PC-9 (cell line): ENCODE results near the gene CDYL2. TPM values are rescaled to one million over a fixed set of nuclear protein-coding genes. Genes with fewer than 3 reads are reported as not detected.

Experiments used
- BruUV-seq: library from RNA; stranded (reverse); fragments of 400-500 nt; replicated peaks from 2 replicates; lab custom pipeline; 2021; lab: Mats Ljungman, UMichigan
- CTCF ChIA-PET: fragments of 300-600 bp; sonication (Branson Sonifier 250); formaldehyde crosslinking; loops from one replicate; lab custom pipeline; 2022; ENCODE audit warnings: antibody characterized with exemption; lab: Charles Lee
- POLR2A ChIA-PET: fragments of 300-600 bp; sonication (Branson Sonifier 250); formaldehyde crosslinking; loops from one replicate; lab custom pipeline; 2022; ENCODE audit warnings: antibody characterized with exemption; ENCODE audit not compliant: unreplicated experiment; lab: Charles Lee
- DNase-seq, 2 experiments: peaks; one replicate each; pipeline versions ENCODE4 v3.0.0 to v3.0.0-alpha.2; 2015 to 2022; ENCODE audit warnings: mixed read lengths in 1 of 2
- H2AFZ ChIP-seq: fragments of 200-600 bp; sonication (generic); 2 replicates; pipeline ENCODE4 v1.8.1; 2017; ENCODE audit warnings: antibody characterized with exemption
- H3F3A ChIP-seq: fragments of 200-600 bp; sonication (generic); 2 replicates; pipeline ENCODE4 v1.8.1; 2017; ENCODE audit warnings: antibody characterized with exemption, mild to moderate bottlenecking, low read depth; ENCODE audit not compliant: insufficient read depth
- H3K27ac ChIP-seq: fragments of 200-600 bp; sonication (generic); 2 replicates; pipeline ENCODE4 v1.6.1; 2016; ENCODE audit warnings: mixed run types
- H3K27me3 ChIP-seq: fragments of 200-600 bp; sonication (generic); 2 replicates; pipeline ENCODE4 v1.6.1; 2016; ENCODE audit warnings: low read depth, mixed run types; ENCODE audit not compliant: insufficient read depth
- H3K36me3 ChIP-seq: fragments of 200-600 bp; sonication (generic); 2 replicates; pipeline ENCODE4 v1.6.1; 2016; ENCODE audit warnings: low read depth, mixed run types
- H3K4me1 ChIP-seq: fragments of 200-600 bp; sonication (generic); replicated peaks from 2 replicates; pipeline ENCODE4 v1.6.1; 2016; ENCODE audit warnings: mixed run types; ENCODE audit not compliant: insufficient read depth
- H3K4me2 ChIP-seq: fragments of 200-600 bp; sonication (generic); 2 replicates; pipeline ENCODE4 v1.6.1; 2017; ENCODE audit warnings: mixed run types
- H3K4me3 ChIP-seq: fragments of 200-600 bp; sonication (generic); 2 replicates; pipeline ENCODE4 v1.6.1; 2016; ENCODE audit warnings: mixed run types
- H3K79me2 ChIP-seq: fragments of 200-600 bp; sonication (generic); 2 replicates; pipeline ENCODE4 v1.6.1; 2017; ENCODE audit warnings: low read depth, mixed run types
- H3K9me2 ChIP-seq: fragments of 200-600 bp; sonication (generic); 2 replicates; pipeline ENCODE4 v1.8.1; 2017; ENCODE audit warnings: mild to moderate bottlenecking; ENCODE audit not compliant: insufficient read depth
- H3K9me3 ChIP-seq: fragments of 200-600 bp; sonication (generic); 2 replicates; pipeline ENCODE4 v1.8.1; 2016; ENCODE audit warnings: low read depth; ENCODE audit not compliant: insufficient read depth
- H4K20me1 ChIP-seq: fragments of 200-600 bp; sonication (generic); 2 replicates; pipeline ENCODE4 v1.8.1; 2017; ENCODE audit not compliant: insufficient read depth
- CTCF ChIP-seq: fragments of 200-600 bp; sonication (generic); conservative IDR thresholded peaks from 2 replicates; pipeline ENCODE4 v1.6.1; 2017; ENCODE audit warnings: mixed run types, antibody characterized with exemption, mild to moderate bottlenecking, moderate library complexity
- EZH2 ChIP-seq: fragments of 200-600 bp; sonication (generic); IDR thresholded peaks from 2 replicates; pipeline ENCODE4 v1.8.0; 2017; ENCODE audit warnings: antibody characterized with exemption, low read depth
- intact Hi-C: fragments of 100-400 bp; cut with micrococcal nuclease; formaldehyde crosslinking; loops from one replicate; pipeline ENCODE4 v1.10.0; 2022; ENCODE audit not compliant: unreplicated experiment
- total RNA-seq: library from RNA; stranded (reverse); gene quantifications from 2 replicates; pipeline ENCODE4 v1.2.3, GENCODE V29; 2021

CDYL2 gene
- total RNA-seq, 1 experiment from 2014 or later, result 3.3 TPM

GRCh38 chr16:80684136-80684765, 120.1 kb downstream of the CDYL2 start:
- no peak overlapping the region for H3K4me3 ChIP-seq
- no peaks in the 10 kb centered on the region for H3K36me3 ChIP-seq
- no peaks in the 10 kb centered on the region for H3K9me3 ChIP-seq
- H3K4me1 ChIP-seq, result no peaks in the 10 kb centered on the region
- ChIA-PET CTCF (no interaction called here), POLR2A (no interaction called here)
- H3F3A ChIP-seq, result no peaks in the 10 kb centered on the region
- H3K4me2 ChIP-seq, result no peak overlapping the region
- no peaks in the 10 kb centered on the region for H4K20me1 ChIP-seq
- H3K27ac ChIP-seq, result no peak overlapping the region
- H3K9me2 ChIP-seq, result no peaks in the 10 kb centered on the region
- H3K79me2 ChIP-seq, result no peaks in the 10 kb centered on the region
- DNase-seq, result no peak
- intact Hi-C loops, result no loop called here
- BruUV-seq, result no TSS peak
- no peak overlapping the region for H2AFZ ChIP-seq
- TF ChIP-seq CTCF (no peak), EZH2 (no peak)
- H3K27me3 ChIP-seq, result peaks cover 41% of the 10 kb centered on the region

GRCh38 chr16:80683646-80684045, 120.8 kb downstream of the CDYL2 start:
- peaks cover 41% of the 10 kb centered on the region for H3K27me3 ChIP-seq
- no peak overlapping the region for H3K27ac ChIP-seq
- no peaks in the 10 kb centered on the region for H3K36me3 ChIP-seq
- ChIA-PET CTCF (no interaction called here), POLR2A (no interaction called here)
- intact Hi-C loops, result no loop called here
- H3K4me1 ChIP-seq, result no peaks in the 10 kb centered on the region
- no peaks in the 10 kb centered on the region for H3K9me2 ChIP-seq
- no peak overlapping the region for H2AFZ ChIP-seq
- no peaks in the 10 kb centered on the region for H4K20me1 ChIP-seq
- no peak overlapping the region for H3K4me2 ChIP-seq
- BruUV-seq, result no TSS peak
- no peak for DNase-seq
- no peaks in the 10 kb centered on the region for H3F3A ChIP-seq
- H3K4me3 ChIP-seq, result no peak overlapping the region
- no peaks in the 10 kb centered on the region for H3K79me2 ChIP-seq
- H3K9me3 ChIP-seq, result no peaks in the 10 kb centered on the region
- TF ChIP-seq EZH2, result no peak
- TF ChIP-seq CTCF, result no peak

GRCh38 chr16:80682421-80683070, 121.9 kb downstream of the CDYL2 start:
- H3F3A ChIP-seq, result no peaks in the 10 kb centered on the region
- TF ChIP-seq EZH2, result no peak
- TF ChIP-seq CTCF, result no peak
- H3K36me3 ChIP-seq, result no peaks in the 10 kb centered on the region
- peaks cover 41% of the 10 kb centered on the region for H3K27me3 ChIP-seq
- ChIA-PET POLR2A (no interaction called here), CTCF (no interaction called here)
- H3K4me1 ChIP-seq, result no peaks in the 10 kb centered on the region
- H2AFZ ChIP-seq, result no peak overlapping the region
- H3K4me3 ChIP-seq, result no peak overlapping the region
- no peak overlapping the region for H3K27ac ChIP-seq
- H4K20me1 ChIP-seq, result no peaks in the 10 kb centered on the region
- H3K9me2 ChIP-seq, result no peaks in the 10 kb centered on the region
- no TSS peak for BruUV-seq
- H3K9me3 ChIP-seq, result no peaks in the 10 kb centered on the region
- intact Hi-C loops, result no loop called here
- no peak overlapping the region for H3K4me2 ChIP-seq
- DNase-seq, result no peak
- no peaks in the 10 kb centered on the region for H3K79me2 ChIP-seq
